Measurements from ENCODE around the gene NPBWR2. TPM values are rescaled to one million over a fixed set of nuclear protein-coding genes. Genes with fewer than 3 reads are reported as not detected.

The NPBWR2 gene
- total RNA-seq (2022; extraction: Qiagen RNA extraction; ENCODE audit: low read depth), result not detected in 5 replicates

GRCh38 chr20:64106981-64107735, at the start of gene NPBWR2:
Gene NPBWR2 (minus strand): TSS chr20:64107565. CDS start chr20:64106831, 734 bp downstream.

DNA sequence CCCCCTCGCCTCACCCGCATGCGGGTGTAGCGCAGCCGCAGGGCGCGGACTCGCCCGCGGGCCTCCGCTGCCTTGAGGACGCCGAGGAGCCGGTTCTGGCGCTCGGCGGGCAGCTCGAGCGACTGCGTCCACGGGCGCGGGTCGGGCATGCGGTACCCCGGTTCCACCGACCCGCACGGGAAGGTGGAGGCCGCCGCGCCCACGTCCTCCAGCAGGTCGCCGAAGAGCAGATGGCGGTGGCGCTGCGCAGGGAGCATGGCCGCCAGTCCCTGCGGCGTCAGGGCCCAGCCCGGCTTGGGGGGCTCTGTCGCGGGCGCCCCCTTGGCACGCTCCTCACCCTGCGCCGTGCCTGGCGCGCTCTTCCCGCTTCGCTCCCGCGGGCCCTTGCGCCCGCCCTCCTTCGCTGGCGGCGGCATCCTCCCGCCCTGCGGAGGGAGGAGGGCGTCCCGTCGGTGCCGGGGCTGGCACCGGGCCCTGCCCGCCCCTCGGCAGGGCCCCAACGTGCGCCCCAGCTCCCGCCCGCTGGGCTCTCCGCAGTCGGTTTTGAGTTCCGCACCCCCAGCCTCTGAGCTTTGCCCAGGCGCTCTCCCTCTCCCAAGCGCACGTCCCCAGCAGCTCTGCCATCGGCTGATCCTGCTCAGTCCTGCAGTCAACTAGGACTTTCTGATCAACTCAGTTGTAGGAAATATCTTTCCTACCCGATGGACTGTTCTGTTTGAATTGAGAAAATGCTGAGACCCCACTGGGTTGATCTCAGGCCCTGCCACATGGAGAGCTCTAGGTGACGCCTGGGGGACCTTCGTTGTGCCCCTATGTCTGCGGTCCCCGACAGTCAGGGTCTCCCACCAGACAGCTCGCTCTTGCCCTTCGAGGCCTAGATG, 23.3 kb downstream of the NPBWR2 start, which contains the start of gene LKAAEAR1:
Gene LKAAEAR1 (minus strand): TSS at position 595 of the 881 bp plus-strand sequence. CDS start 179 bp downstream, at position 416.

DNA sequence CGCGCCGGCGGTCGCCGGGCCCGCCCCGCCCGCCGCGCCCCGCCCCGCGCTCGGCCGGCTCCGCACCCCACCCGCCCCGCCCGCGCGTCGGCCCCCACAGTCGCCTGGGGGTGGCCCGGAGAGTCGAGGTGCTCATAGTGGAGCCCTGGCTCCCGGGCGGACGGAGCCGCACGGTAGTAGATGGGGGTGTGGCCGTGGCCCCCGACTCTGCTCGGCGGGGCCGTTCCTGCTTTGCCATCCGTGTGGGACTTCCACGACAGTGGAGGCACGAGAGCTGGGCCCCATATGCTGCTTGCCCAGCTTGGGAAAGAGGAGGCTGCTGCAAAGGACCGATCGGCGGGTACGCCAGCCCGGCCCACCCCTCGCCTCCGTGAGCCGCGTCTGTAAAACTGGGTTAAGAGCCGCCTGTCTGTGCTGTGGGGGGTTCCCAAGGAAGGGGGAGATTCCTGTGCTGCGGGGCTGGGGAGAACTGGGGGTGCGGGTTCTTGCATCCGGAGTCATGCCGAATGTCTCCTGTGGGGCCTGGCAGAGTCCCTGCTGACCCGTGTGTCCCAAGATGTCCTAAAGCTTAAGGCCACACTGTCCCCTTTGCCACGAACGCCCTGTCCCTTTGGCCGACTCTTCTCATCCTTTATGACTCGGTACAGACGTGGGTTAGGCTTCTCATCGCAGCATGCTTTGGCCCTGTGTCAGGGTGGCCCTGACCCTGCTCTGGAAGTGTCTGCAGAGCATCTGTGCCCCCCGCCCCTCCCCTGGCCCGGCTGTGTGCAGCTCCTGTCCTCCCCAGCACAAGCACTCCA, 27.2 kb downstream of the NPBWR2 start, which contains the start of gene OPRL1:
Gene OPRL1 (plus strand): TSS at position 70 of the 800 bp plus-strand sequence. CDS start 12,639 bp downstream, outside the sequence.

GRCh38 chr20:64079273-64080012, 27.9 kb downstream of the NPBWR2 start, which contains the start of gene RGS19:
Gene RGS19 (minus strand): TSS chr20:64079518. CDS start chr20:64076886, 2,632 bp downstream.

GRCh38 chr20:64062596-64063388, 44.6 kb downstream of the NPBWR2 start, which contains the start of gene TCEA2:
Gene TCEA2 (plus strand): TSS chr20:64063198. CDS start chr20:64063313, 115 bp downstream.

Other genes with a start within 250 kb of the NPBWR2 start
- gene ABHD16B, start 246.1 kb downstream of the NPBWR2 start, total RNA-seq (2022; extraction: Qiagen RNA extraction; ENCODE audit: low read depth), result 0.05 TPM in 1 of 5 replicates, not detected in the others
- 119 to 136 TPM (median 132 TPM) in 5 replicates for gene TPD52L2, start 242.3 kb downstream of the NPBWR2 start, total RNA-seq (2022; extraction: Qiagen RNA extraction; ENCODE audit: low read depth)
- 26.4 to 31.6 TPM (median 31.2 TPM) in 5 replicates for gene DNAJC5, start 212.4 kb downstream of the NPBWR2 start, total RNA-seq (2022; extraction: Qiagen RNA extraction; ENCODE audit: low read depth)
- gene UCKL1, start 151.1 kb downstream of the NPBWR2 start, total RNA-seq (2022; extraction: Qiagen RNA extraction; ENCODE audit: low read depth), result 22.8 to 34.9 TPM (median 29.4 TPM) in 5 replicates
- gene ZNF512B, start 137.6 kb downstream of the NPBWR2 start, total RNA-seq (2022; extraction: Qiagen RNA extraction; ENCODE audit: low read depth), result 10.0 to 13.3 TPM (median 12.2 TPM) in 5 replicates
- gene SAMD10, start 127.9 kb downstream of the NPBWR2 start, total RNA-seq (2022; extraction: Qiagen RNA extraction; ENCODE audit: low read depth), result 0.10 to 0.13 TPM in 2 of 5 replicates, not detected in the others
- 52.6 to 60.3 TPM (median 55.1 TPM) in 5 replicates for gene PRPF6, start 126.4 kb downstream of the NPBWR2 start, total RNA-seq (2022; extraction: Qiagen RNA extraction; ENCODE audit: low read depth)
- gene C20orf204, start 71.4 kb downstream of the NPBWR2 start, total RNA-seq (2022; extraction: Qiagen RNA extraction; ENCODE audit: low read depth), result 0.19 to 0.39 TPM (median 0.33 TPM) in 5 replicates
- 1.1 to 2.3 TPM (median 1.7 TPM) in 5 replicates for gene SOX18, start 57.9 kb downstream of the NPBWR2 start, total RNA-seq (2022; extraction: Qiagen RNA extraction; ENCODE audit: low read depth)
- gene TCEA2, start 44.4 kb downstream of the NPBWR2 start, total RNA-seq (2022; extraction: Qiagen RNA extraction; ENCODE audit: low read depth), result 38.4 to 48.7 TPM (median 42.8 TPM) in 5 replicates
- 15.3 to 25.0 TPM (median 23.1 TPM) in 5 replicates for gene RGS19, start 28.0 kb downstream of the NPBWR2 start, total RNA-seq (2022; extraction: Qiagen RNA extraction; ENCODE audit: low read depth)
- gene OPRL1, start 27.5 kb downstream of the NPBWR2 start, total RNA-seq (2022; extraction: Qiagen RNA extraction; ENCODE audit: low read depth), result 0.40 to 0.71 TPM (median 0.51 TPM) in 5 replicates
- gene LKAAEAR1, start 23.2 kb downstream of the NPBWR2 start, total RNA-seq (2022; extraction: Qiagen RNA extraction; ENCODE audit: low read depth), result 1.3 to 1.8 TPM (median 1.4 TPM) in 4 of 5 replicates, not detected in the other
- 0.09 to 0.38 TPM (median 0.13 TPM) in 5 replicates for gene MYT1, start 56.9 kb upstream of the NPBWR2 start, total RNA-seq (2022; extraction: Qiagen RNA extraction; ENCODE audit: low read depth)
- gene PCMTD2, start 148.2 kb upstream of the NPBWR2 start, total RNA-seq (2022; extraction: Qiagen RNA extraction; ENCODE audit: low read depth), result 9.9 to 17.4 TPM (median 13.4 TPM) in 5 replicates

Data from A549 treated with DMSO at 1 μM for 4 hours (cell line).